Measurements from ENCODE around the gene R3HDM4.
"Not testable (repeated sequence)": the region's sequence is repeated elsewhere in the genome, so short reads cannot be mapped to it uniquely, and the experiment has no call there.

The R3HDM4 gene

GRCh38 chr19:871446-872265, 41.4 kb downstream of the R3HDM4 start:
- no peak for DNase-seq

- no peak for DNase-seq
Observed at GRCh38 chr19:870963-871401, 42.0 kb downstream of the R3HDM4 start.

- no peak for DNase-seq
Observed at GRCh38 chr19:870314-870713, 42.7 kb downstream of the R3HDM4 start.

- no peak for DNase-seq
Observed at GRCh38 chr19:869245-870177, 43.5 kb downstream of the R3HDM4 start.

GRCh38 chr19:868458-869244, 44.4 kb downstream of the R3HDM4 start:
- DNase-seq: no peak

- no peak for DNase-seq
Observed at GRCh38 chr19:867855-868457, 45.1 kb downstream of the R3HDM4 start.

- no peak for DNase-seq
Observed at GRCh38 chr19:867301-867793, 45.7 kb downstream of the R3HDM4 start.

- DNase-seq: no peak
Observed at GRCh38 chr19:866769-867300, 46.2 kb downstream of the R3HDM4 start.

- DNase-seq: no peak
Observed at GRCh38 chr19:863315-863620, 49.8 kb downstream of the R3HDM4 start.

- no peak for DNase-seq
Observed at GRCh38 chr19:862581-863314, 50.3 kb downstream of the R3HDM4 start.

- peak; percentile 80 for DNase-seq
Observed at GRCh38 chr19:861756-862580, 51.1 kb downstream of the R3HDM4 start.

- no peak for DNase-seq
Observed at GRCh38 chr19:861141-861755, 51.8 kb downstream of the R3HDM4 start.

- no peak for DNase-seq
Observed at GRCh38 chr19:858868-859843, 53.9 kb downstream of the R3HDM4 start, which contains the start of gene CFD. Gene CFD, plus strand, starts transcription at chr19:859664. Its CDS starts 26 bp downstream, at chr19:859690.

- DNase-seq: no peak
Observed at GRCh38 chr19:858284-858683, 54.7 kb downstream of the R3HDM4 start.

GRCh38 chr19:855566-856120, 57.4 kb downstream of the R3HDM4 start:
- no peak for DNase-seq

GRCh38 chr19:855142-855541, 57.9 kb downstream of the R3HDM4 start:
- DNase-seq: no peak

GRCh38 chr19:854549-854948, 58.5 kb downstream of the R3HDM4 start:
- no peak for DNase-seq

GRCh38 chr19:853614-854220, 59.3 kb downstream of the R3HDM4 start:
- not testable (repeated sequence) for DNase-seq
